A172 (cell line): ENCODE data around the gene SCGB3A1. TPM values are rescaled to one million over a fixed set of nuclear protein-coding genes. Genes with fewer than 3 reads are reported as not detected.

ENCODE experiments used
- DNase-seq: peaks from one replicate; pipeline ENCODE4 v3.0.0-alpha.2; 2015; ENCODE audit warnings: low spot score
- total RNA-seq: library from RNA; depleted of rRNA; stranded (reverse); fragments of >200 nt; shearing (Covaris generic); gene quantifications from 2 replicates; pipeline ENCODE4 v1.2.3, GENCODE V29; 2014

The SCGB3A1 gene
- total RNA-seq, 1 experiment from 2014 or later, result not detected

- no peak for DNase-seq
Observed at GRCh38 chr5:180606215-180606785, 15.0 kb upstream of the SCGB3A1 start.

GRCh38 chr5:180605554-180606214 is 14.4 kb upstream of the SCGB3A1 start:
- peak; percentile 51 for DNase-seq

GRCh38 chr5:180604271-180604670 is 13.0 kb upstream of the SCGB3A1 start:
- DNase-seq, result no peak

DNA sequence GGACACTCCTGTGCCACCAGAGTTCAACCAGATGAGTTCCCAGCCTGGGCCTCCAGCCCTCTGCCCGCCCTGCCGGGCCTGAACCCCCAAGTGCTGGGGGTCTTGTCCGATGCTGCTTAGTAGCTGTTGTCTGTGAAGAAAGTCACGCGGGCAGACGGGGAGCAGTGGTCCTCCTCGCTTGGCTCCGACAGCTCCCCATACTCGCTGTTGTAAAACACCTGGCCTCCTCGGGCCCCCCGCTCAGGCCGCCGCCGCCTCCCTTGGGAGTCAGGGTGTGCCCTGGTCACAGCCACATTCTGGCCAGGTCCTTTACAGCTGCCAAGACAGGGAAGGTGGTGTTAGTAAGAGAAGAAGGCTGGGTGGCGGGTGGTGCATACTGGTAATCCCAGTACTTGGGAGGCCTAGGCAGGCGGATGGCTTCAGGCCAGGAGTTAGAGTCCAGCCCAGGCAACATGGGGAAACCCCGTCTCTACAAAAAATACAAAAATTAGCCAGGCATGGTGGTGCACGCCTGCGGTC is 11.8 kb upstream of the SCGB3A1 start:
- DNase-seq, result no peak

DNA sequence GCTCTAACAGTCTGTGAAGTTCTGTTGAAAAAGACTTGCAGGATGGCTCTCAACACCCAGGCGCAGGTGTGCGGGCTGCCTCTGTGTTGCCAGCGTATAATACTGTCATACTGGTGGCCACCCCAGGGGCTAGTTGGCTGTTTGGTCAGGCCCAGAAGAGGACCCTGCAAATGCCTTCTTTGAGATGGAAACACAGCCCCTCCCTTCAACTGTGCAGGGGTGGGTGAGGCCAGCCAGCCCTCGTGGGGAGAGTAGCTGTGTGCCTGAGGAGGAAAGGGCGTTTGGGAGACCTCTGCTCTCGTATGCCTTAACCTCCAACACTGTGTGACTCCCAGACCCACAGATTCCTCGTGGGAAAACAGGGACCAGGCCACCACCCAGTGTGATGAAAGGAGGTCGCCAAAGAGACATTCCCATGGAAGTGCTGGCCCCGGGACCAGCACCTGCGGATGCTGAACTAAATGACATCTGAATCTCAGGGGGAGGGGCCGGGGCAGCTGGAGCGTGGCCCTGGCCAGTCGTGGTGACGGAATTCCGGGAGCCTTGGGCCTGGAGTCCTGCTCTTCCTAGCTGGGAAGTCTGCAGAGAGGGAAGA is 11.3 kb upstream of the SCGB3A1 start:
- DNase-seq, result no peak

DNA sequence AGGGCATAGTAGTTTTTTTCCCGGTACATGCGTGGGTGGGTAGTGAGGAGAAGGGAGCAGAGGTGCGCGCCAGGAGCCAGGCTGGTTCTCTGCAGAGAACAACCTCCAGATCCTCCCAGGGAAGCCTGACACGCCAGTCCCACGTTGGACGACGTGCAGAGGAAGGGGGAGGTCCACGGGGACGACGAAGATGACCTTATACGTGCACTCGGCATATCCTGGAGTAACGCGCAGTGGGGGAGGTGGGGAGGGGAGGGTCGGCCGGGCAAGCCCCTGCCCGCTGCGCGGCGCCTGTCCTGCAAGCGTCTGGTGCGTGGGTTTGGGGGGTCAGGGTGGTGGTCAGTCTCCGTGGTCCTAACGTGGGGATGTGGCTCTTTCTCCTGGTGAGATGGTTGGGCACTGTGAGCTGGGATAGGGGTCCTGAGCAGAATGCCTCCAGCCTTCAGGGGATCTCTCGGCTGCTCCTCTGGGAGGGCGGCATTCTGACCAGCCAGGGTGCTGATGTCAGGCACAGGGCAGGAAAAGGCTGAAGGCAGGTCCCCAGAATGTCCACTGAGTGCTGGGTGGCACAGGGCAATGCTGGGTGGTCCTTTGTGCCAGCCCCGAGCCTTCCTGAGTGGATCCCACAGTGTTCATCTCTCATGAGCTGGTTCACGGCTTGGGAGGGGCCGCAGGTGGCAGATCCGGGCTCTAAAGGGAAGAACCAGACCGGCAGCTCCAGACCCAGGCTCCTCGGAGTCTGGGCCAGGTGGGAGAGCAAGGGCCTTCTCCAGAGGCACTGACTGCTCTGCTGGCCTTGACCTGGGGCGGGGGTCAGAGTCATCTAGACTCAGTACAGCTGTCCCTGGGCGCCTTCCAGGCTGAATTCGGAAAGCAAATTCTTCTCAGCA is 10.5 kb upstream of the SCGB3A1 start:
- DNase-seq, result no peak

DNA sequence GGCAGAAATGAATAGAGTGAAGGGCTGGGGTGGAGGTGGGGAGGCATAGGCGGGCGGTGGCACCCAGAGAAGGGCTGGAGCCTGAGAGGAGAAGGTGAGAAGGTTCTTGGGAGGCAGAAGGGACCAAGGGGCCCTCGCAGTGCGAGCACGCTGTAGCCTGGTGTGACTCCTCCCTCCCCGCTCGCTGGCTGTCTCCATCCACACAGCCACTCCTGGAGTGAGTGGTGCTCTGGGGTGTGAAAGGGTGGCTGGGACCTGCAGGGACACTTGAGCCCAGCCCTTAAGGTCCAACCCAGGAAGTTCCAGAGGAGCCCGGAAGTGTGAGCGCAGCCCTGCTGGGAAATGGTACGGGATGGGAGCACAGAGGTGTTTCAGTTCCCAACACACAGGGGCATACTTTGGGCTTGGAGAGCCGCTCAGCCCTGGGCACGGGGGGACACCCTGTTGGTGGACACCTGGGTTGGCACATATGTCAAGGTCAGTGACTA is 9.3 kb upstream of the SCGB3A1 start:
- DNase-seq, result no peak

DNA sequence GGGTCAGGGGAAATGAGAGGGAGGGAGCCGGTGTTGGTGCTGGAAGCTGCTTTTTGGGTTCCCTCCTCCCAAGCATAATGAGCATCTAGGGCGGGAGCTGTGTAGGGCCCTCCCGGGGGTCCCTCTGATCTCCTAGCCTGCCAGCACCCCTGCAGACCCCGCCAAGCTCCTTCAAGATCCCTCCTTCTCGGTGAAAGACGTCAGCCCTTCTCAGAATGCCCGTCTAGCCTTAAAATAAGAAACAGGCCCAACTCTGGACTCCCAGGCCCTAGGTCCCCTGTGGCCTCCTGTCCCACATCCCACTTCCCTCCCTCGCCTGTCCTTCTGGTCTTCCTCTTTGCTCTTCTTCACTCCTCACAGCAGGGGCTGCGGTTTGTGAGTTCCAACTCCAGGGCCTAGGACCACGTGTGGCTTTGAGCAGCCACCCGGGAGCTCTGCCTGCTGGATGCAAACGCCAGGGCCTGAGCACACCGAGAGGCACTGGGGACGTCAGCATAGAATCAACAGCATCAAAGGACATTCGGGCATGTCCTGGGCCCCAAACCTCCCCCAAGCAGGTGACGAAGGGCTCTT is 8.8 kb upstream of the SCGB3A1 start:
- no peak for DNase-seq

GRCh38 chr5:180599590-180599914 is 8.3 kb upstream of the SCGB3A1 start:
- DNase-seq, result no peak

DNA sequence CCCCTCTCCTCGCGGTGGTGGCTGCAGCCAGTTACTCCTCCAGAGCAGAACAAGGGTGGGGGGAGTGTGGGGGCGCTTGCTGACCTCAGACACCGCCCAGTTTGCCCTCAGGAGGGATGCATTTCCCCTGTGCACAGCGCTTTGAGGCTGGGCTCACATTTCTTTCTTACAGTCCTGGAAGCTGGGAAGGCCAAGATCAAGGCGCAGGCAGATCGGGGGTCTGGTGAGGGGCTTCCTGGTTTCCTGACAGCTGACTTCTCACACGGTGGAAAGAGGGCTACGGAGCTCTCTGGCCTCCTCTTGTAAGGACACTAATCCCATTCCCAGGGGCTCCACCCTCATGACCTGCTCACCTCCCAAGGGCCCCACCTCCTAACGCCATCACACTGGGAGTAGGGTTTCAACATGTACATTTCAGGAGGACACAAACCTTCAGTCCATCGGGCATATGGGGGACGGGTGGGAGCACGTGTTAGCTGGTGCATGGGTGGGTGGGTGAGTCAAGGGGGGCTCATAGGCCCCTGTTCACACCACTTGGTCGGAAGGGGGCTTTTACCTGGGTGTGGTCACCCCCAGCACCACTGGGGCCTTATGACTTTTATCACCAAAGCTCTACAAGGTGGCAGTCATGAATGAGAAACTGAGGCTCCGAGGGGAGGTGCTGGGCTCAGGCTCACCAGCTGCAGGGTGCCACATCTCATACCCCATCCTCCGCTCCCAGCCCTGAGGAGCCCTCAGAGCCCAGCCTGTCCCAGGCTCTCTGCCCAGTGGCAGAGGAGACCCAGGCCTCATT is 7.7 kb upstream of the SCGB3A1 start:
- no peak for DNase-seq

GRCh38 chr5:180598316-180598701 is 7.0 kb upstream of the SCGB3A1 start:
- no peak for DNase-seq

DNA sequence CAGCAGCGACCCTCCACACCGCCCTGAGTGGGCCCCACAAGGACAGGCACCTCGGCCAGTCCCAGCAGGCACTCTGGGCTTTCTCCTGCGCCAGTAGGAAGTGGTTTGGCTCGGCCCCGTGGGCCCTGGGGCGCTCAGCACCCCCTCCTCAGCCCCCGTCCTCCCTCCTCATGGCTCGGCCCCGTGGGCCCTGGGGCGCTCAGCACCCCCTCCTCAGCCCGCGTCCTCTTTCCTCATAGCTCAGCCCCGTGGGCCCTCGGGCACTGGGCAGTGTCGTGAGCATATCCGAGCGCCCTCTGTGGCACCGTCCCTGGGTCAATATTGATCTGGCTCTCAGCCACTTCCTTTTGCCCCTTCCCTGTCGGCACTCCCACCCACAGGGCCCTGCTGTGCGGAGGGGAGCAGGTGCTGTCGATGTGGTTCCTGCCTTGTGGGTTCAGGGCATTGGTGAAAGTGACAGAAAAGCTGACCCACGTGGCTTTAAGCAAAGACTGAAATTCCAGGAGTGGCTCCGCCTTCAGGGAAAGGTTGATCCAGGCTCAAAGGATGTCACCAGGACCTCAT is 5.5 kb upstream of the SCGB3A1 start:
- no peak for DNase-seq

DNA sequence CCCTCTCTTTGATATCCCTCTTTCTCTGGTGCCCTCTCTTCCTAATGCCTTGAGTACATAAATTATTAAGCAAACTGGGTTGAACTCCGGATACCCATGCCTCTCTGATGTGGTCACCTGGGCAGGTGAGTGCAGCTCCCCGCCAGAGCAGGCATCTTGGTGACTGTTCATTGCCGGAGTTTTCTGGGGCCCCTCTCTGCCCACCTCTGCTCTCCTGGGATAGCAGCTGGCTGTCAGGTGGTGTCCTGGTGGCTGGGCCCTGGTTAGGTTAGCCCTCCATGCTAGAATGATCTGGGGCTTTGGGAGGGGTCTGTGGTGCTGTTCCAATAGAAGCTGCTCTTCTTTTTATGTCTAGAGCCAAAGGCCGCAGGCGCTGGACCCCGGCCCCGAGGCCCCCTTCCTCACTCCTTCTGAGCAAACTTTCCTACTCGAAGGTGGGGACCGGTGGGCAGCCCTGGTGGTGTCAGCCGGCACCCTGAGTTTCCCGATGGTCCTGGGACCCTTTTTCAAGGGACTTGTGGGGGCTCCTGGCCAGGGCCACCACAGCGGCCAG is 4.9 kb upstream of the SCGB3A1 start:
- no peak for DNase-seq

DNA sequence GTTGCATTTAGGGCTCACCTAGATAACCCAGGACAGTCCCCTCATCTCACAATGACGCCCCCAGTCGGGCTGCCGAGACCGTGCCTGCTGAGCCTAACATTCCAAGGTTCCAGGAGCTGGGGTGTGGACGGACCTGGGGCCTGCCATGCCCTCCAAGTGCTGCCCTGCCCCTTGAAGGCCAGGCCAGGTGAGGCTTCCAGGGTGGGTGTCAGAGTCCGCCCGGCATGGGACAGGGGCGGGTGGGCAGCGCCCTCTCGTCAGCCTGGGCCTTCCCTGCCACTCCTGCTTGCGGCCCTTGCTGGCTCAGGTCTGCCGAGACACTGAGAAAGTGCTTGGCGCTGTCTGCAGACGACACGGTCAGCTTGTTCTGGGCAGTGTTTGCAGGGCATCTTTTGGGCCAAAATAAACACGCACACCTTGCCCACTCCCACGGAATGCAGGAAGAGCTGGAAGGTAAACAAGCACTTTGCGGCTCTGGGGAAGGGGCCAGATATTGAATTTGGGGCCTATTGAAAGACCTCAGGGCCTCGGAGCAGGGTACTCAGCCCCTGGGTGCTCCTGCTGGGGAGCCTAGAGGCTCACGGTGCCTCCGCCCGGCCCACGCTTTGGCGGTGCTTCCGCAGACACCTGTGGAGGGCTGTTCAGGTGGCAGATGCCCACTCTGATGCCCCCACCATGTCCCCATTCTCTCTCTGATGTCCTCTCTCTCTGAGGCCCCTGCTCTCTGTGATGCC is 4.2 kb upstream of the SCGB3A1 start:
- no peak for DNase-seq

GRCh38 chr5:180595046-180595379 is 3.7 kb upstream of the SCGB3A1 start:
- no peak for DNase-seq

DNA sequence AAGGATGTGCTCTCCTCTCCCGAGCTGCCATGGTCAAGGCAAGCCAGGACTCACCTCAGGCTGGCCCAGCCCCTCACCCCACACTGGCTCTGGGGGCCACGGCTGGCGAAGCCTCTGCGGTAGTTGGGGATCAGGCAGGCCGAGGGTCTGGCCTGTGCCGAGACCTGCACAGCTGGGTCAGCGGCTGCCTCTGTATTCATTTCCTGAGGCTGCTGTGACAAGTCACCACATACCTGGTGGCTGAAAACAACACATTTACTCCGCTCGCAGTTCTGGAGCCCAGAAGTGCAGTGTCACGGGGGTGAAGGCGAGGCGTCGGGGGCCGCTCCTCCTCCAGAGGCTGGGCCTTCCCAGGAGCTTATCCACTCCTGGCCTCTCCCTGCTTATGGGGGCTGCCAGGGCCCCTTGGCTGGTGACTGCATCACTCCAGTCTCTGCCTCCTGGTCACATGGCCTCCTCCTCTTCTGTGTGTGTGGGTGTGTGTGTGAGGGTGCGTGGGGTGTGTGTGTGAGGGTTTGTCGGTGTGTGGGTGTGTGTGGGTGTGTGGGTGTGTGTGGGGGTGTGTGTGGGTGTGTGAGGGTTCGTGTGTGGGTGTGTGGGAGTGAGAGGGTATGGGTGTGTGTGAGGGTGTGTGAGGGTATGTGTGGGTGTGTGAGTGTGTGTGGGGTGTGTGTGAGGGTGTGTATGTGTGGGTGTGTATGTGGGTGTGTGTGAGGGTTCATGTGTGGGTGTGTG is 3.2 kb upstream of the SCGB3A1 start:
- DNase-seq, result no peak

DNA sequence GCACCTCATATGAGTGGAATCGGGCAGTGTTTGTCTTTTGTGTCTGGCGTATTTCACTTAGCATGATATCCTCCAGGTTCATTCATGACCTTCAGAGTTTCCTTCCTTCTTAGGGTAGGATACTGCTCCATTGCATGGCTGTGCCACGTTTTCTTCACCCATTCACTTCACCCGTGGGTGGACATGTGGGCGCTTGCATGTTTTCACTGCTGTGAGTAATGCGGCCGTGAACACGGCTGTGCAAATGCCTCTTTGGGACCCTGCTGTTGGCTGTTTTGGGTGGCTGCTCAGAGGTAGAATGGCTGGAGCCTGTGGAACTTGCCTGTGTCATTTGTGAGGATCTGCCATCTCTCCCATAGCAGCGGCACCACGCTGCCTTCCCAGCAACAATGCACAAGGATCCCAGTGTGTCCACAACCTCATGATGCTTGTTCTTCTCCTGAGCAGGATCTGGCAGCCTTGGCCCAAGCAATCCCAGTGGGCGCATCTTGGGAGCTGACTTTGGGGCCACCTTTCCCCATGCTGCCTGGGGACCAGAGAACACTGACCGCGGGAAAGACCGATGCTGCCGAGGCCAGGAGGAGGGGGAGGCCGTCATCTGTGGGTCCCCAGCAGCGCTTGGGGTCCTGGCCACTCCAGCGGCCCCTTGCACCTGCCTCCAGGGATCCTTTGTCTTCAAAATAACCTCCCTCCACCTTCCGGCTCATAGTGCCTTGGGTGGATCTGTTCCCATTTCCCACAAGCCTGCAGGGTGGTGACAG is 2.3 kb upstream of the SCGB3A1 start:
- no peak for DNase-seq

DNA sequence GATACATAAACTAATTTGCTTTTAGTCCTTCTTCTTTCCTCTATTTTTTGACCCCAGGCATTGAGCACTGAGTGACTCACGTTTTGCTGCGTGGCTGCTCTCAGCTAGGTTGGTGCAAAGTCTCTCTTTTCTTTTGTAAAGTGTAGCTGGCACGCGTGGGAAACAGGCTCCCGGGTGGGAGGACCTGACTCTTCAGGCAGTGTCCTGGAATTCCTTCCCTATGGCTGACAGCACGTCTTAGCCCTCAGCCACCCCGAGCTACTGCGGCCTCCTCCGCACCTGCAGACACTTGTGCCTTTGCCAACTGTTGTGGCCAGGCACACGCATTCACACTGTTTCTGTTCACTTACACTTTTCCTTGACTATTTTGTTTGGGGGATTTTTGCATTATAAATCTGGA is 877 bp upstream of the SCGB3A1 start:
- DNase-seq, result no peak
